BJ (cell line): ENCODE measurements around the gene POC1A. TPM values are rescaled to one million over a fixed set of nuclear protein-coding genes. Genes with fewer than 3 reads are reported as not detected.

ENCODE experiments used
- CTCF ChIA-PET: fragments of 350-600 bp; formaldehyde crosslinking; extraction: SDS; loops from one replicate; lab custom pipeline; 2021; ENCODE audit warnings: antibody characterized with exemption, inconsistent platforms; lab: Yijun Ruan, JAX
- POLR2A ChIA-PET: fragments of 300-600 bp; sonication (Branson Sonifier 250); formaldehyde crosslinking; extraction: SDS; loops from one replicate; lab custom pipeline; 2021; ENCODE audit warnings: antibody characterized with exemption; lab: Charles Lee
- DNase-seq: peaks from one replicate; pipeline ENCODE4 v3.0.0-alpha.2; 2011; ENCODE audit warnings: low read depth
- H3K27me3 ChIP-seq: 2 replicates; pipeline ENCODE4 v1.6.0; 2011; ENCODE audit warnings: low read length; ENCODE audit not compliant: control insufficient read depth, insufficient read depth
- H3K36me3 ChIP-seq: 2 replicates; pipeline ENCODE4 v1.5.1; 2011; ENCODE audit warnings: low read length; ENCODE audit not compliant: control insufficient read depth, insufficient read depth
- H3K4me3 ChIP-seq: 2 replicates; pipeline ENCODE4 v1.5.1; 2011; ENCODE audit warnings: low read depth, mild to moderate bottlenecking, control low read depth, low read length
- polyA plus RNA-seq: library from polyadenylated mRNA; depleted of rRNA; stranded (reverse); fragments of >200 nt; gene quantifications from 2 replicates; pipeline ENCODE4 v1.2.3, GENCODE V29; 2011
- TF ChIP-seq, protein P1 (sequence below): IDR thresholded peaks from 2 replicates; pipeline ENCODE4 v1.5.1; 2011; ENCODE audit warnings: low read depth, mild to moderate bottlenecking, control low read depth, inconsistent platforms, low read length, moderate library complexity; ENCODE audit not compliant: insufficient read depth

The POC1A gene
- polyA plus RNA-seq, 1 experiment = 18.4 TPM

DNA sequence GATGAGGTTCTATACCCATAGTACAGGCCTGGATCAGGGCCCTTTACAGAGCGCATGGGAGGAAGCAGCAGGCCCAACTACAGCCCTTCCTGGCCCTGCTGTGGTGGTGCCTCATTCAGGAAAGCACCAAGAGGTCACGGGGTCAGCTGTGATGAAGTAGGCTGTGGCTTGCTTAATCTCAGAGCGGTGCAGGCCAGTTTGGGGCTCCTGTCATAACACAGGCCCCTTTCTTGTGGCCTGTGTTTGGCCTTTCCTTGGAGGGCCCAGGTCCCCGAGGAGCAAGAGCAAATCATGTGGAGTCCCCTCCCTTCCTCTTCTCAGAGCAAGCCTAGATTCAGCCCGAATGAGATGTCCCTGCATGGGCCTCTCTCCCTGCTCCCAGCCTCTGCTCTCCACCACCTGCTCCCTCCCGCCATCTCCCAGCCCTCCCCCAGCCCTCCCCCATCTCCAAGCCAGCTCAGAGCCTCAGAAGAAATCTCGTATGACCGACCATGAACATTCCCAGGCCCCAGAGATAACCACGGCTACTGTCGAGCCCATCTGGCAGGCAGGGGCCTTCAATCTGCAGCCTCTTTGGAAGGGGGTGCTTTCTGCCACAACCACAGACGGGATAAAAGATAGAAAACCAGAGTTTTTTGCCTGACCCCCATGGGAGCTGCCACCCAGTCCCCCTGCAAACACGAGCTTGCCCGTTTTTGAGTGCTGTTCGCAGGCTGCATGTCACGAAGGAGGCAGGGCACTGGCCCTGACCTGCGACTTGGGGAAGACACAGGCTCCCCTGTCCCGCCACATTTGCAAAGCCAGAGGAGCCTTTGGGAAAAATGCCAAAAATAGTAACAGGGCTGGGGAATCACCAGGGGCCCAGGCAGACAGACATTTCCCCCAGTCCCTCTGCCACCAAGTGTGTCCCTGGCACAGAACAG is 65.5 kb downstream of the POC1A start:
- CTCF ChIA-PET = interaction anchor here (0.7 kb wide), 1 partner anchor 85 kb away, joined by 3 read pairs; no protein-coding TSS in a partner anchor

DNA sequence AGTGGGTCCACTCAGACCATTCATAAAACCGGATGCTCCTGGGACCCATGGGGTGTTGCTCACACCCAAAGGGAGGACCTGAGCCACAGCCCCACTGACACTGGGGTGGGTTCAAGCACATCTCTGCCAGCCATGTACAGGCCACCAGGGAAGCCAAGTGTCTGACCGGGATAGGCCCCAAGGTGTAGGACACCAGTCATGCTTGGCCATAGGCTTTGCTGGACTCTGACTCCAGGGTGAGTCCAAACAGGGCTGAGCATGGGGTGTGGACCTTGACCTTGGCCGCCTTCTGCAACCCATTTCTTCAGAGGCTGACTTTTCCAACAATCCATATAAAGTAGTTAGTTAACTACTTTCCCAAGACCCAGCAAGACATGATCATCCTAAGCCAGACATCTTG is 66.5 kb downstream of the POC1A start:
- Histone ChIP-seq H3K36me3 (no peaks in the 10 kb centered on the region), H3K4me3 (no peak overlapping the region), H3K27me3 (no peaks in the 10 kb centered on the region)
- TF ChIP-seq, protein P1, sequence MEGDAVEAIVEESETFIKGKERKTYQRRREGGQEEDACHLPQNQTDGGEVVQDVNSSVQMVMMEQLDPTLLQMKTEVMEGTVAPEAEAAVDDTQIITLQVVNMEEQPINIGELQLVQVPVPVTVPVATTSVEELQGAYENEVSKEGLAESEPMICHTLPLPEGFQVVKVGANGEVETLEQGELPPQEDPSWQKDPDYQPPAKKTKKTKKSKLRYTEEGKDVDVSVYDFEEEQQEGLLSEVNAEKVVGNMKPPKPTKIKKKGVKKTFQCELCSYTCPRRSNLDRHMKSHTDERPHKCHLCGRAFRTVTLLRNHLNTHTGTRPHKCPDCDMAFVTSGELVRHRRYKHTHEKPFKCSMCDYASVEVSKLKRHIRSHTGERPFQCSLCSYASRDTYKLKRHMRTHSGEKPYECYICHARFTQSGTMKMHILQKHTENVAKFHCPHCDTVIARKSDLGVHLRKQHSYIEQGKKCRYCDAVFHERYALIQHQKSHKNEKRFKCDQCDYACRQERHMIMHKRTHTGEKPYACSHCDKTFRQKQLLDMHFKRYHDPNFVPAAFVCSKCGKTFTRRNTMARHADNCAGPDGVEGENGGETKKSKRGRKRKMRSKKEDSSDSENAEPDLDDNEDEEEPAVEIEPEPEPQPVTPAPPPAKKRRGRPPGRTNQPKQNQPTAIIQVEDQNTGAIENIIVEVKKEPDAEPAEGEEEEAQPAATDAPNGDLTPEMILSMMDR = no peak
- POLR2A ChIA-PET = no interaction called here
- no peak for DNase-seq
- CTCF ChIA-PET = interaction anchor here (0.9 to 1.8 kb wide), 6 partner anchors 10 to 114 kb away, joined by 3 to 6 read pairs (median 4); partner anchors contain the start of genes ABHD14A and ABHD14B

More for the DNA sequence above, 65.5 kb downstream of the POC1A start:
- no peak for DNase-seq
- H3K27me3 ChIP-seq = no peaks in the 10 kb centered on the region
- POLR2A ChIA-PET = no interaction called here
- TF ChIP-seq, protein P1 = no peak
- H3K4me3 ChIP-seq = no peak overlapping the region
- no peaks in the 10 kb centered on the region for H3K36me3 ChIP-seq

DNA sequence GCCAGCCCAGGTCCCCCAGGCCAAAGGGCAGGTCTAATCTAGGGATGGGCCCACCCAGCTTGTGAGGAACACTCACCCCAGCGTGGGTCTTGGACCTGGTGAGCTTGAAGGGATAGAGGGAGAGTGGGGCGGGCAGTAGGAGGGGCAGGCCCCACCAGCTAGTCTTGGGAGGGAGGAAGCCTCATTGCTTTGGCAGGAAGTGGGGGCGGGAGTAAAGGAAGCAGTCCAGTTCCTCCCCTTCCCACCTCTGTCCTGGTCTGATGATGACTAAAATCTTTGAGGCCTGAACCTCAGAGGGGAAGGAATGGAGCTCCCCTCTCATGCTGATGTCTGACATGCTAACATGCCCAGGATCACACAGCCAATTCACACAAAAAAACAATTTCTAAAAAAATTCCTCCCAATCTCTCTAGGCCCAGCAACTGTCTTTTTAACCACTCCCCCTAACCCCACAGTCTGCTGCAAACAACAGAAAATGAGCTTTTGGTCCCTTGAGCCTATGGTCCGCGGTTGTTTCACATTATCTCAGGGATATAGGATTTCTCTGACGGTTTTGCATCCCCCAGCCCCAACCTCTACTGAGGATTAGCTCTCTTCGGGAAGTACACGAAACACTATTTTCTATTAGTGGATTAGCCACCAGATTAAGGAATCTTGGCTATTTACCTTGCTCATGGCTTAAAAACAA is 67.1 kb downstream of the POC1A start:
- Histone ChIP-seq H3K27me3 (no peaks in the 10 kb centered on the region), H3K36me3 (no peaks in the 10 kb centered on the region), H3K4me3 (no peak overlapping the region)
- TF ChIP-seq, protein P1 = no peak
- ChIA-PET CTCF (interaction anchor here (0.9 to 1.8 kb wide), 7 partner anchors 9 to 113 kb away, joined by 3 to 6 read pairs (median 4); partner anchors contain the start of genes ABHD14A and ABHD14B), POLR2A (no interaction called here)
- no peak for DNase-seq

DNA sequence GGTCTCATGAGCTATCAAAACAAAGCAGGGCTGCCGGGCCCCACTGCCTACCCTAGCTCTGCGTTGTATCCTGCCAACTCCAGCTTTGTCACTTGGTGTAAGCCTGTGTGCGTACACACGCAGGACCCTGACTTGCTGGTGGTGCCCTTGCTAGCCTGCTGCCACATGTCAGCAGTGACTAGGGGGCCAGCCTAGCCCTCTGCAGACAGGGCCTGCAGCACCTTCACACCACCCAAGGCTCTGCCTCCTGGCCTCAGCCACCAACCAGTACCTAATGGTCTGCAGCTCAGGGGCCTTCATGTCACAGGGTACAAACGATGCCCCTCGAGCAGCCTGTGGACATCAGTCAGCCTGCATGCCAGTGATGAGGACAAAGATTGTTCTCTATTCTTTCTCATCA is 67.8 kb downstream of the POC1A start:
- POLR2A ChIA-PET = no interaction called here
- Histone ChIP-seq H3K27me3 (no peaks in the 10 kb centered on the region), H3K4me3 (no peak overlapping the region), H3K36me3 (no peaks in the 10 kb centered on the region)
- TF ChIP-seq, protein P1 = no peak
- DNase-seq = no peak
- CTCF ChIA-PET = interaction anchor here (1.2 to 1.8 kb wide), 4 partner anchors 14 to 112 kb away, joined by 3 to 6 read pairs (median 4); partner anchors contain the start of genes ABHD14A and ABHD14B
